GM18858 (cell line): ENCODE results near the gene UBA3.

Source experiments
- ATAC-seq: cut with Tn5 transposase; IDR thresholded peaks from one replicate; pipeline ENCODE4 v1.9.1; 2021; ENCODE audit not compliant: unreplicated experiment

Gene UBA3

GRCh38 chr3:69080233-69080920 lies at the start of gene UBA3:
Gene UBA3, minus strand, starts transcription at chr3:69080365. Its CDS starts 12 bp downstream, at chr3:69080353.
- ATAC-seq, result no peak

DNA sequence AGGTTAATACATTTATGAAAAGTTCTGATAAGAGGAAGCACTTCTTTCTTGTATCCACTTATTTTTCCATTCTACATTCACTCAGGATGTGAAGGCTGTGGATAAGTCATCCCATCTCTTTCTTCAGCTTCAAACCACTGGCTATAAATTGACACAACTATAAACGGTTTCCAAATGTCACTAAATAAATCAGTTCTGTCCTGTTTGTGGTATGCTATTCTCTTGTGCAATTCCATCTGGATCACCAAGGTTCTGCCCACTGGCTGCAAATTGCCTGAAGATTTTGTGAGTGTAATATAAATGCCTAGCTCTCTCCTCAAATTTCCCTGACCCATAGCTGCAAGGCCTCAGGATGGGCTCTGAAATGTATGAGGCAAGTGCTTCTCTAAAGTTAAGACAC lies 49.4 kb upstream of the UBA3 start:
- ATAC-seq, result no peak

GRCh38 chr3:69128509-69128908 lies 48.3 kb upstream of the UBA3 start:
- no peak for ATAC-seq

- ATAC-seq, result no peak
These were observed 46.8 kb upstream of the UBA3 start for GRCh38 chr3:69126999-69127398.

DNA sequence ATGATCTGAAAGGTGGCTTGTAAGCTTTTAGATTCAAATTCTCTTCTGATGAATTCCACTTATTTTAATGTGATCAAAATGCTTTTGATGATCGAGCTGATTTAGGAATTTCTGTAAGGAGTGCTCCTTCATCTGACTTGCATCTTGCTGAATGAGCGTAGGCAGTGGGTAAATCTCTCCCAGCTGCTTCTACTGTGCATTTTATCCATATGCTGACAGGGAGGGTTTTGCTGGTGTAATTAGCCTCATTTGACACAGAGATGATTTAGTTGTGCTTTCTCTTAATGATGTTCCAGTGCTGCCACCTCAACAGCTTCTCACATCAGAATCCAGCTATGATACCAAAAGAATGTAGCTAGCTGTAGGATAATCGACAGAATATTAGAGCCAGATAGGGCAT lies 46.1 kb upstream of the UBA3 start:
- ATAC-seq, result no peak

- ATAC-seq, result no peak
These were observed 42.2 kb upstream of the UBA3 start, which contains the start of gene LMOD3 for GRCh38 chr3:69122403-69122802. Gene LMOD3, minus strand, starts transcription at chr3:69122595. Its CDS starts 209 bp downstream, at chr3:69122386.

GRCh38 chr3:69121950-69122349 lies 41.8 kb upstream of the UBA3 start:
- ATAC-seq, result no peak

DNA sequence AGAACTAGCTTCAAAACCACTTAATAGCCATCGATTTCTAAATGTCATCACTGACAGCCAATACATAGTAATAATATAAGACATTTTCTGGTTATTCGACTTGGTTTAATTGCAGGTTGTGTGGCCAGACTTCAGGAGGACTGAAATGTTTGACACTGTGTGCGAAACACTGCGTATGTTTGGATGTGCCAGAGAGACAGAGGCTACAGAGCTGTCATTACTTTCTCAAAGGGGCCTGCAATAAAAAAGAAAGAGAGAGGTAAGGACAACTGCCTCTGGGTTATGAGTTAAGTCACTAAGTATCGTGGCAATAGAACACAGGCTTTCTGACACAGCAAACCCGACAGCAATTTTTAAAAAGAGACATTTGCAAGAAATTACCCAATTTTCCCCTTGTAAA lies 41.3 kb upstream of the UBA3 start:
- no peak for ATAC-seq

- ATAC-seq, result peak; percentile 88
These were observed 40.8 kb upstream of the UBA3 start for GRCh38 chr3:69120879-69121464.

DNA sequence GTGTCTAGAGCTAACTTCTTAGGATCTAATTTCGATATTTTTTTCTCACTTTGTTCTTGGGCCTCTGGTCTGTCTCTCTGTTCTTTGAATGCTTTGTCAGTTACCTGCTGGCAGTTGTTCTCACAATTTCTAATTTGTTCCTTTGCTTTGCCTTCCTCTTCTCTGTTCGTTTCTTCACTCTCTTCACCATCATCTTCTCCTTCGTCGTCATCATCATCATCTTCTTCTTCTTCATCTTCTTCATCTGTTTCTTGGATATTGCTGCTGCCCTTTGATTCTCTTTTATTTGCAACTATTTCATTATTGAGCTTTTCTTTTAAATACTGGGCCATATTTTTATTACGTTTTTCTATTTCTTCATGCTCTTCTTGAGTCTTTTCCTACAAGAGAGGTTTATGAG lies 39.5 kb upstream of the UBA3 start:
- no peak for ATAC-seq

DNA sequence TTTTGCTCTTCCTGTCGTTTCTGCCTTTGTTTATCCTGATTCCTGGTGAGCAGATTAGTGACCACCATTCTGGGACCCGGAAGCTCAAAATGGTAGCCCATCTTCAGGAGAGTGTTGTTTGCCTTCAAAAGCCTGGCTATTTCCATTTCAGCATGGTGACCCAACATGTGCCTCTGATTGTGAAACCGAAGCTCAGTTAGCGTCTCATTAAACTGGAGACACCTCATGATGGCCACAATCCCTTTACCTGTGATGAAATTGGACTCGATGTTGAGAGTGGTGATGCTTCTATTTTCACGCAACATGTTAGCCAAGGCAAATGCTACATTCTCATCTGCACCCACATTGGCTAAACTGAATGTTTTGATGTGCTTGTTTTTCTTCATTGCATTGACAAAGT lies 39.0 kb upstream of the UBA3 start:
- ATAC-seq, result no peak

DNA sequence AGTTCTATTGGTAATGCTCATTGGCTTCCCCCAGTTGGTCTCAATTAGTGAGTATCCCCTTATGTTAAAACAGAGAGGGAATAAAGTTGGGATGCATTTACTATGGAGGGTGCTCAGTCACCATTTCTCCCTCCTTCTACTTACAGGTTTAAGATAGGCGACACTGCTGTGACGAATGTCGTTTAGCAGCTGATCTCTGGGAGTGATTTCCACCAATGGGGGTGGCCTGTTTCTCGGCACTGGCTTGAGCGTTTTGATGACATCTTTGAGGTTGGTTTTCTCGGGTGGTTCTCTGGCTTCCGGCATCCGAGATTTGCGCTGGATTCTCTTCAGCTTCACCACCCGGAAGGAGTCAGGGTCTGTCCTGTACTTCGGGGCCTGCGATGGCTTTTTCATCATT lies 38.4 kb upstream of the UBA3 start:
- no peak for ATAC-seq

DNA sequence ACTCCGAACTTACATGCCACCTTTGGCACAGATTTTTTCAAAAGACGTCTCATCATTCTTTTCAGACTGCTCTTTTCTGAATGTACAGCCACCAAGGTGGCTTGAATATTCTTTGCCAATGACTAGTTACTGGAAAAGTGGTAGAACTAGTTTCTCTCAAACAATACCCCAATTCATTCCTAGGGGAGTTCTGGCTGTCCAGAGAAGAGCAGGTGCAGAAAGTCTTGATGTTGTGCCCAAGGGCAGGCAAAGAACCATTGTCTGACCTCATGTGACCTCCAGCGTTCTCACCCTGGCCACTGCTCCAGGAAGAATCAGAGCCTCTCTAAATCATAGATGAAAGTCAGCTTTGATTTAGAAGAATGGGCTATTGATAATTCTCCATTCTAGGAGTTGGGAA lies 36.7 kb upstream of the UBA3 start:
- ATAC-seq, result no peak

DNA sequence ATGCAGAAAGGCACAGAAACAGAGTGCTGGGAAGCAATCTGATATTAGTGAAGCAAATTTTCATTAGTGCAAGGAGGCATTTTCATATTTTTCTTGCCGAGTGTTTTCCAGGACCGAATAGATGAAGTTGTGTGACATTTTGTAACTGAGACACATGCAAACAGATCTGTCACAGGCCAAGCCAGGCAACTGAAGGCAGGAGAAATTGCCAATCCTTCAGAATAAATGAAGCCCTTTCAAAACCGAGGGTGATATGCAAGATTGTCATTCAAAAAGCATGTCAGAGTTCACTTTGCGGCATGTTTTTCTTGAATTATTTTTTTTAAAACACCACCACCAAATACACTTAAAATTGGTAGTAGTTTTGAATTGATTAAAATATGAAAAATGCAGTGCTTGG lies 36.0 kb upstream of the UBA3 start:
- no peak for ATAC-seq

DNA sequence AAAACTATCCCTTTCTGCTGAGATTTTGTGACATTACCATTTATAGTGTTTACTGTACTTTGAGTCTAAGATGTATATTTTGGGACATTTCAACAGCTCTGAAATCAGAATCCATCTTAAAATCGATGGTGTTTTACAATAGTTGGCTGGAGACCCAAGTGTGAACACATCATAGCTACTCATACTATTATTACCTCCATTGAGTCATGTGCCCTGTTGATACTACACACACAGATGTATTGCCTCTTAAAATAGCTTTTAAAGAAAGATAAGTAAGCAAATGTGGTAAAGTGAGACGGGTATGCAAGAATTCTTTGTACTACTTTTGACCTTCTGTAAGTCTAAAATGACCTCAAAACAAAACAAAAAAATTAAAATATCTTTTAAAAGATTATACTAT lies 35.6 kb upstream of the UBA3 start:
- no peak for ATAC-seq

DNA sequence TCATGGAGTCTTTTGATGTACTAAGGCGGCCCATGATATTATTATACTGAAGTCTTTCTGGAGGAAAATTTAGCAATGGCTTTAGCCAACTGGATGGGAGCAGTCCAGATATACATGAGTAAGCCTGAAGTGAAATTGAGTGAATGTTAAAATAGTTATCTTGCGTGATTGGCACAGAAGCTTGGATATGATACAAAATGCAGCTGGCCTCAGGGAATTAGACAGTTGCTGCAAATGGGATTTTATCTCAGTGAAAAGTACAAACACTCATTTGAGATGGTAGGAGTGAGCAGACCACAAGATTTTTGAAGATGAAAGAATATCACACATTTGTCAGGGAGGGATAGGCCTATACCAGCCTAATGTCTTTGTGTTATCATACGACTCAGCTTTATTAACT lies 33.4 kb upstream of the UBA3 start:
- no peak for ATAC-seq

DNA sequence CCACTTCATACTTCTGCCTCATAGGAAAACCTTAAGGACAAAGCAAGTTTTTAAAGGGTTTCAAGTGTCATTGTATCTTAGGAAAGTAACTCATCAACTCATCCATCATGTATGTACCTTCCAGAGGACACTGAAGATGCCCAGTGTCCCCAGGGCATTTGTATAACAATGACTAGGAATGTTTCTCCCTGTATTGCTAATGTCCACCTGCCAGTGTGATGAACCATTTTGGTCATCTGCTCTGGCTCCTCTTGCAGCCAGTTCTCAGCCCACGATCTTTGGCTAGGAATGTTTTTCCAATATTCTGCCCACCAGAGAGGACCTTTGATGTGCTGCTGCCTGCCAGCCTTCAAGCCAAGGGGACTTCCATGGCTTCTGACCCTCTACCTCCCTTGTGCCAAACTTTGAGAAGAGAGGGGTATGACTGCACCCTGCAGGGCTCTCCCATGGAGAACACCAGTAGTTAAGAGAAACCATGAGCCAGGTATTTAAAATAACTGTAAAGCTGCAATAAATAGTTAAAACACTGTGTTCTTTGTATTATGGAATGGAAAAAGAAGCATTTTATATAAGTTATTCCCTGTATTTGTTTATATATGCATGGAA lies 30.9 kb upstream of the UBA3 start:
- ATAC-seq, result no peak

GRCh38 chr3:69108811-69109210 lies 28.6 kb upstream of the UBA3 start:
- no peak for ATAC-seq

GRCh38 chr3:69107841-69108240 lies 27.7 kb upstream of the UBA3 start:
- no peak for ATAC-seq

- no peak for ATAC-seq
These were observed 25.2 kb upstream of the UBA3 start for GRCh38 chr3:69105320-69105719.

GRCh38 chr3:69104586-69104985 lies 24.4 kb upstream of the UBA3 start:
- no peak for ATAC-seq

- ATAC-seq, result no peak
These were observed 23.0 kb upstream of the UBA3 start for GRCh38 chr3:69103123-69103522.

DNA sequence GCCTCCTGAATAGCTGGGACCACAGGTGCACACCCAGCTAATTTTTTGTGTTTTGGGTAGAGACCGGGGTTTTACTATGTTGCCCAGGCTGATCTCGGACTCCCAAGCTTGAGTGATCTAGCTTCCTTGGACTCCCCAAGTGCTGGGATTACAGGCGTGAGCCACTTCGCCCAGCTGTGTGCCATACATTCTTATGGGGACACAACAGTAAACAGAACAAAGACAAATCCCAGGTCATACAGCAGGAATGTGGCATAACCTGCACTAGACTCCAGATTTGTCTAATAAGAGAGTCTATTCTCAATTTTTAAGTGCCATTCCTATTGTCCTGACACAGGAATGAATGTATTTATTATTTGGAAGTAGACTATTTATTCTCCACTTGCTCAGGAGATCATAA lies 22.2 kb upstream of the UBA3 start:
- no peak for ATAC-seq
